ENCODE measurements around the gene NPM1. TPM values are rescaled to one million over a fixed set of nuclear protein-coding genes. Genes with fewer than 3 reads are reported as not detected.

NPM1 gene
- polyA plus RNA-seq, 3 donors: 1,645 to 2,137 (median 2,053) TPM

Other genes starting within 250 kb of the NPM1 start
- not detected for gene TLX3, start 78.6 kb upstream of the NPM1 start, polyA plus RNA-seq
- 1 to 10 TPM in 2 of 3 donors, under 1 TPM in 1; 0.24 to 5.1 (median 1.6) TPM for gene FGF18, start 31.8 kb downstream of the NPM1 start, polyA plus RNA-seq

Data from adipose tissue (tissue), 3 donors.